Activated CD4-positive, alpha-beta T cell treated with anti-CD3 and anti-CD28 coated beads, Interleukin-2, amount 50 U/mL, for 4 hours (primary cell): Measurements from ENCODE around the gene CHAMP1.

ENCODE experiments used
- DNase-seq, 2 experiments: peaks; one replicate each; pipeline ENCODE4 v3.0.0-alpha.2; 2020

Gene CHAMP1

DNA sequence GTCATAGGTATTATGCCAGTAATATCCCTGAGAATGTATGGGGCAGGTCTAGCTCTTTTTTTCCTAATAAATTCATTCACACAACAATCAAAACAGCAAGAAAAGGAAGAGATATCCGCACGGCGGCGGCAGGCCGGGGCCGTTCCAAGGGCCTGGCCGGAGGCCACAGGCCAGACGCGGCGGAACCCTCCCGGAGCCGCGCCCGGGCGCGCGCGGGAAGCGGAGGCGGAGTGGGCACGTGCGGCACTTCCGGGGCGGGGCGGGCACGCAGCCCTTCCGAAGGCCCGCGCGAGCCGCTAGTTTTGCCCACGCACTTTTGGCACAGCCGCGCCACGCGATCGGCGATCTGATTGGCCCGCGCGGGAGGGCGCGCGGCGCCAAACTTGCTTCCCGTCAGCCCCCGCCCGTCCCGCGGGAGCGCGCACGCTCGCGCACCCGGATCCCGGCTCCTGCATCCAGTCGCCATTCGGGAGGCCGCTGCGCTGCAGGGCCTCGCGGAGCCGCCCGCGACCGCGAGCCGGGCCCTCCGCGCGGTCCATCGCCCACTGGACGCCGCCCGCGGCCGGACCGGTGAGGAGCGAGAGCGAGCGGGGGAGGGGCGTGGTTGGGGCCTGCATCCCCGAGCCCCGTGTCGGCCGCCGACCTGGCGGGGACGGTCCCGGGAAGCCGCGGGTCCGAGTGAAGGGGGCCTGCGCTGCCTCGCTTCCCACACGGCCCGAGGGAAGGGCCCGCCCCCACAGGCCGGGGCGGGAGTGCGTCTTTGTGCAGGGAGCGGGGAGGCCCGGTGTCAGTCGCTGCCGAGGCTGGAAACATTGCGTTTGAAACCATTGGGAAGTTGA is at the start of gene CHAMP1:
TSS of gene CHAMP1 (plus strand) at position 430 of the 839 bp plus-strand sequence. CDS start 9,340 bp downstream, outside the sequence.
- DNase-seq = peak; percentile 83 to 85

GRCh38 chr13:114264886-114265611 is 49.3 kb upstream of the CHAMP1 start:
- DNase-seq = no peak

DNA sequence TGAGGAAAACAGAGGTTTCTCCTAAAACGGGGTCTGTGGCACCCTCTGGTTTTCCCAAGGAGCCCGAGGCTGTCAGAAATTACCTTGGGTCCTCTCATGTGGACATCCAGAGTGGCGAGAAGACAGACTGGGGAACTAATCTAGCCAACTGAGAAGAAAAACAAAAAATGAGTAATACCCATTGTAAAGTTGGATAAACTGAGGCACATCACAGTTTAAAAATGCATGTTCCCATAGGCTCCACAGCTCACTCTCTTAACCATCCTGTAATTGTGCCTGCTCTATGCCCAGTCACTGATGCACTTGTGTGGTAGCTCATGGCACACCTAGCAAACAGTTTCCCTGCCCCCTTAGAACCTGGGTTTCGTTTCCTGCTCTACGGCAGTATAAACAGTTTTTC is 48.1 kb upstream of the CHAMP1 start:
- no peak for DNase-seq

GRCh38 chr13:114268344-114269280 is 45.7 kb upstream of the CHAMP1 start:
- no peak for DNase-seq

GRCh38 chr13:114269281-114269770 is 45.0 kb upstream of the CHAMP1 start:
- DNase-seq = no peak

DNA sequence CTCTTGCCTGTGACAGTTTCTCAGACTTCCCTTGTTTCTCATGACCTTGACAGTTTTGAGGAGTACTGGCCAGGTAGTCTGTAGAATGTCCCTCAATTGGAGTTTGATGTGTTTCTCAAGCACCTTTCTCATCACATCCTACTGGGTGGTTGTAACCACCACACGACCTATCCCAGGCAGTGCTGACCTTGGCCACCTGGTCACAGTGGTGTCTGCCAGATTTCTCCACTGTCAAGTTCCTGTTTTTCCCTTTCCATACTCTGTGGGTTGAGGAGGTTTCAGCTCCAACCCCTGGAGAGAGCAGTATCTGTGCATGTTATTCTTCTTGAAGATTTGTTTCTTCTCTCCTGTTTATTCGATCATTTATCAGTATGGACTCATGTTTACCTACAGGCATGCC is 41.3 kb upstream of the CHAMP1 start:
- no peak for DNase-seq

GRCh38 chr13:114275304-114275703 is 39.0 kb upstream of the CHAMP1 start:
- no peak for DNase-seq

GRCh38 chr13:114279146-114279545 is 35.2 kb upstream of the CHAMP1 start:
- DNase-seq = no peak

GRCh38 chr13:114279758-114280355 is 34.4 kb upstream of the CHAMP1 start:
- no peak for DNase-seq

- peak; percentile 86 to 87 for DNase-seq
Observed at GRCh38 chr13:114281351-114282040, 32.8 kb upstream of the CHAMP1 start, which contains the start of gene UPF3A. UPF3A (plus strand) TSS chr13:114281601; CDS start chr13:114281640, 39 bp downstream.

DNA sequence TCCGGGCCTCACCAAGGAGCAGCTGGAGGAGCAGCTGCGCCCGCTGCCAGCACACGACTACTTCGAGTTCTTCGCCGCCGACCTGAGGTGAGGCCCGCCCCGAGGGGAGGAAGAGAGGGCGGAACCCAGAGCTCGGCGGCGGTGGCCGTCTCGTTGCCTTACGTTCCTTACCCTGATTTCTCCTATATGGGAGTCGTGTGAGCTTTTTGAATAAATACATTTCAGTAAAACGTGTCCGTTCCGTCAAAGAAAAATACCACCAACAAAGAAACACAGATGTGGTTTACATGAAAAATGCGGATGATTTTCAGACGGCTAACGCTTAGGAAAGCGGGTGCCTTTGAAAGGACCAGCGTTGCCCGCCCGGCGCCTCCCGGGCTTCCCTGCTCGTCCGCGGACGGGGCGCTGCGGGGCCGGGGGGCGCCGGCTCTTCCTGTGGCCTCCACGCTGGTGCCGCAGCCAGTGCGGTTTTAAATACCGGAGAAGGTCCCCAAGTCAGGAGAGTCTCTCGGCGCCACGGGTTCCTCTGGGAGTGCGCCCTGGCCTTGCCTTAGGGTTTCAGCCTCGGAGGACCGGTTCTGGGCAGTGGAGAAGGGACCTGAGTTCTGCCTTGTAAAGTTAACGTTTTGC is 32.1 kb upstream of the CHAMP1 start:
- DNase-seq = peak; percentile 55 to 61

- no peak for DNase-seq
Observed at GRCh38 chr13:114283576-114283975, 30.7 kb upstream of the CHAMP1 start.

DNA sequence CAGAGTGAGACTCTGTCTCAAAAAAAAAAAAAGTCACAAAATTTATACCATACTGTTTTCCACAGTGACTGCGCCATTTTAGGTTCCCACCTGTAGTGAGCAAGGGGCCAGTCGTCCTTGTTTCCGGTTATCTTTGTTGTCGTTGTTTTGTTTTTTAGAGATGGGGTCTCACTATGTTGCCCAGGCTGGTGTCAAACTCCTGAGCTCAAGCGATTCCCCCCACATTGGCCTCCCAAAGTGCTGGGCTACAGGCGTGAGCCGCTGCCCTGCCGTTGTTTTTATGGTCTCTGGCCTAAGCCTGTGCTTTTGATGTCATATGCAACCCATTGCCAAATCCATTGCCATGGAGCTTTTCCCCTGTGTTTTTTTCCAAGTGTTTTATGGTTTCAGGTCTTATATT is 29.6 kb upstream of the CHAMP1 start:
- DNase-seq = no peak

DNA sequence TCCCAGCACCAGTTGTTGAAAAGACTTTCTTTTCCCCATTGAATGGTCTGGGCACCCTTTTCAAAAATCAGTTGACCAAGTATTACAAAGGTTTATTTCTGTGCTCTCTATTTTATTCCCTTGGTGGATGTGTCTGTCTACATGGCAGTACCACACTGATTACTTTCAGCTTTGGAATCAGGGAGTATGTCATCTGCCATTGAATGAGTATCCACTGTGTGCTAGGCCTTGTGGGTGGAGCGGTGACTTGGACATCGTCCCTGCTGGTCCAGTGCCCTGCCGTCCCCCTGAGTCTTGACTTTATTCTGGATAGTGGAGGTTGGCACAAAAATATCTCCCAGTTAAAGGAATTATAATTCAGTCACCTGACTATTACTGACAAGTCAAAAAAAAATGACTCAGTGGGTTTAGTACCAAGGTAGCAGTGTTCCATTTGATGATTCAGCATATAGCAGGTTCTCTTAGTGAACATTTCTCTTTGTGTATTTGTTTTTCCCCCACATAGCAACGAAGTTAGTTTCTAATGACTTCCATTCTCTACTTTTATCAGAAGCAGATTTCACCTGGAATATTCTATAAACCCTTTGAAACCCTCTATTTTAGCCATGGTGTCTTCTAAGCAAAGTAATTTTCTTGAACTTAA is 29.0 kb upstream of the CHAMP1 start:
- DNase-seq = no peak

DNA sequence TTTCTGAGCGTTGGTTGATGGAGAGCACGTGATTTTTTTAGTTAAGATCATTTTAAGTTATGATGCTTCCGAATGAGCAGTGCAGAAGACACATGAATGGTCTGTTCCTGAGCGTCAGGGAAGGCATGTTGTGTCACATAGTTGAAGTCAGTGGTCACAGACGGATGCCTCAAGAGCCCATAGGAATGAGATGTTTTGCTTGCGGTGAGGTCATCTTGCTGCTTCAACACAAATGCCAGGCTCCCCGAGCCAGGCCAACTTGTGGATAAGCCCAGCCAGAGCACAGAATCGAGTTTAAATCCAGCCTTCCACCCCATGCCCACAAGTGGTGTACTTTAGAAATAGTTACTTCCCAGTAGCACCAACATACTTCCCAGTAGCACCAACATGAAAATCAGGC is 27.5 kb upstream of the CHAMP1 start:
- DNase-seq = no peak

DNA sequence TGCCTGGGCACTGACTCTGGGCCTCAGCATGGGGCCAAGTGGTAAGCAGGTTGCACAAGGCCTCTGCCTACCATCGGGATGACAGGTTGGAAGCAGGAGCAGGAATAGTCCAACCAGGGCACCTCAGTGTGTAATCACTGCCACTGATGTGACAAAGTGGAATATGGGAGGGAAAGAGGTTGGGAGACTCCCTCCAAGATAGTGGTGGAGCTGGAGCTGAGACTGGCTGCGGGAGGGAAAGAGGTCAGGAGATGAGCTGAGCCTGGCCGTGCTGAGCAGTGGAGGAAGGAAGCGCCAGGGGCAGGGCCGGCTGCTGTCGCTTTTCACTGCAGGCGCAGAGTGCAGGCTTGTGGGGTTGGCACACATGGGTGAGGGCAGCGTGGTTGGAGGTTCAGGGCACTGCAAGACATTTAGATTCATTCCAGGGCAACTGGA is 26.1 kb upstream of the CHAMP1 start:
- DNase-seq = no peak

DNA sequence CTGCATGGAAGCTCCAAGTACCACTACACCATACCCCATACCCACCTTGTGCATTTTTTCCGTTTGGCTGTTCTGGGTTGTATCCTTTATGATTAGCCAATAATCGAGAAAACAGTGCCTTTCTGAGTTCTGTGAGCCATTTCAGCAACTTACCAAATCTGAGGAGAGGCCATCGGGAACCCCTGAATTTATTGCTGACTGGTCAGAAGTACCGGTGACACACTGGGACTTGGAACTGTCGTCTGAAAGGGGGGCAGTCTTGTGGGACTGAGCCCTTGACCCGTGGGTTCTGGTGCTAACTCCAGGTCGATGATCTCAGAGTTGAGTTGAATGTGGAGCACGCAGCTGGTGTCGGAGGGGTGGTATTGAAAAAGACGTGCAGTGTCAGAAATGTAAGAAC is 17.9 kb upstream of the CHAMP1 start:
- no peak for DNase-seq

- DNase-seq = no peak
Observed at GRCh38 chr13:114296902-114297301, 17.4 kb upstream of the CHAMP1 start.

GRCh38 chr13:114298866-114299265 is 15.4 kb upstream of the CHAMP1 start:
- DNase-seq = no peak

- no peak for DNase-seq
Observed at GRCh38 chr13:114299604-114300305, 14.5 kb upstream of the CHAMP1 start.
